NB4 (cell line): ENCODE data around the gene FAM163B.

Experiments used
- DNase-seq: peaks from one replicate; pipeline ENCODE4 v3.0.0; 2010; ENCODE audit warnings: low read depth
- H3K4me3 ChIP-seq: one replicate; pipeline ENCODE4 v1.5.1; 2011; ENCODE audit warnings: mild to moderate bottlenecking, low read depth, low read length, moderate library complexity
- CTCF ChIP-seq: IDR thresholded peaks from one replicate; pipeline ENCODE4 v1.5.1; 2012; ENCODE audit warnings: low read depth, low read length
- MAX ChIP-seq: IDR thresholded peaks from 2 replicates; pipeline ENCODE4 v1.6.1; 2011; ENCODE audit warnings: low read depth, low read length
- MYC ChIP-seq: IDR thresholded peaks from 2 replicates; pipeline ENCODE4 v1.6.1; 2011; ENCODE audit warnings: low read depth, low read length
- POLR2A ChIP-seq: IDR thresholded peaks from 2 replicates; pipeline ENCODE4 v1.6.1; 2011; ENCODE audit warnings: mild to moderate bottlenecking; ENCODE audit not compliant: insufficient read length; ENCODE audit errors: extremely low read depth

Gene FAM163B

GRCh38 chr9:133637451-133638055, 28.4 kb upstream of the FAM163B start:
- no peak for DNase-seq
- no peak overlapping the region for H3K4me3 ChIP-seq
- TF ChIP-seq MYC (no peak), POLR2A (no peak), CTCF (no peak)

- DNase-seq = no peak
- H3K4me3 ChIP-seq = no peak overlapping the region
- TF ChIP-seq CTCF (no peak), MAX (no peak), MYC (no peak), POLR2A (no peak)
Observed at GRCh38 chr9:133636902-133637301, 27.7 kb upstream of the FAM163B start.

GRCh38 chr9:133635533-133636531, 26.6 kb upstream of the FAM163B start, which contains the start of gene DBH:
Gene DBH, plus strand, starts transcription at chr9:133636363. Its CDS starts 9 bp downstream, at chr9:133636372.
- no peak for TF ChIP-seq POLR2A
- TF ChIP-seq CTCF = no peak
- TF ChIP-seq MYC = no peak
- TF ChIP-seq MAX = no peak
- H3K4me3 ChIP-seq = no peak within 1 kb of the TSS
- no peak for DNase-seq

GRCh38 chr9:133635098-133635497, 25.9 kb upstream of the FAM163B start:
- DNase-seq = no peak
- TF ChIP-seq MAX = no peak
- TF ChIP-seq MYC = no peak
- no peak for TF ChIP-seq POLR2A
- TF ChIP-seq CTCF = no peak
- H3K4me3 ChIP-seq = no peak overlapping the region

GRCh38 chr9:133634081-133634691, 25.0 kb upstream of the FAM163B start:
- no peak overlapping the region for H3K4me3 ChIP-seq
- no peak for DNase-seq
- TF ChIP-seq MAX (no peak), MYC (no peak), POLR2A (no peak), CTCF (no peak)
